Panc1 (cell line): ENCODE results near the gene SEMA4D. TPM values are rescaled to one million over a fixed set of nuclear protein-coding genes. Genes with fewer than 3 reads are reported as not detected.

ENCODE experiments used
- ATAC-seq: fragments of 200-7000 bp; cut with Tn5 transposase; 2 replicates; pipeline ENCODE4 v1.9.1; 2020; ENCODE audit warnings: mild to moderate bottlenecking, moderate library complexity
- BruUV-seq: library from RNA; stranded (reverse); fragments of 400-500 nt; replicated peaks from 2 replicates; lab custom pipeline; 2021; lab: Mats Ljungman, UMichigan
- CTCF ChIA-PET: fragments of 300-600 bp; sonication (Branson Sonifier 250); formaldehyde crosslinking; loops from one replicate; lab custom pipeline; 2022; ENCODE audit warnings: antibody characterized with exemption; lab: Charles Lee
- POLR2A ChIA-PET: fragments of 300-600 bp; sonication (Branson Sonifier 250); formaldehyde crosslinking; loops from one replicate; lab custom pipeline; 2022; ENCODE audit warnings: antibody characterized with exemption; lab: Charles Lee
- DNase-seq: peaks from one replicate; pipeline ENCODE4 v3.0.0-alpha.2; 2010; ENCODE audit warnings: low read depth, low spot score
- H3K27ac ChIP-seq: 2 replicates; pipeline ENCODE4 v1.5.1; 2011; ENCODE audit warnings: mild to moderate bottlenecking, low read length, inconsistent platforms
- H3K27me3 ChIP-seq: fragments of 200-500 bp; sonication (Bioruptor generic); 2 replicates; pipeline ENCODE4 v1.6.0; 2014; ENCODE audit warnings: low read length, inconsistent platforms; ENCODE audit not compliant: control insufficient read depth, insufficient read depth
- H3K36me3 ChIP-seq: fragments of 200-500 bp; sonication (Bioruptor generic); 2 replicates; pipeline ENCODE4 v1.5.1; 2014; ENCODE audit warnings: inconsistent platforms, mild to moderate bottlenecking, low read length, moderate library complexity; ENCODE audit not compliant: control insufficient read depth, insufficient read depth
- H3K4me1 ChIP-seq: 2 replicates; pipeline ENCODE4 v1.5.1; 2011; ENCODE audit warnings: inconsistent platforms, mild to moderate bottlenecking, low read length, moderate library complexity; ENCODE audit not compliant: control insufficient read depth, insufficient read depth
- H3K4me3 ChIP-seq, 2 experiments: 2 replicates each; pipeline ENCODE4 v1.5.1; 2011 to 2012; ENCODE audit warnings: low read depth in 2 of 2, low read length in 2 of 2, mild to moderate bottlenecking in 2 of 2, inconsistent platforms in 1 of 2, moderate library complexity in 1 of 2
- H3K9me3 ChIP-seq: fragments of 200-500 bp; sonication (Bioruptor generic); 2 replicates; pipeline ENCODE4 v1.5.1; 2014; ENCODE audit warnings: low read depth, mild to moderate bottlenecking, inconsistent platforms, low read length, moderate library complexity; ENCODE audit not compliant: control insufficient read depth, insufficient read depth
- POLR2AphosphoS5 ChIP-seq: IDR thresholded peaks from 2 replicates; pipeline ENCODE4 v1.6.1; 2012; ENCODE audit warnings: mild to moderate bottlenecking, low read depth, low read length, moderate library complexity
- SIN3A ChIP-seq: IDR thresholded peaks from 2 replicates; pipeline ENCODE4 v1.6.1; 2012; ENCODE audit warnings: low read depth, mild to moderate bottlenecking, low read length, moderate library complexity, borderline replicate concordance; ENCODE audit not compliant: insufficient read depth
- TCF7L2 ChIP-seq: IDR thresholded peaks from 2 replicates; pipeline ENCODE4 v1.6.1; 2011; ENCODE audit warnings: mild to moderate bottlenecking, low read depth, low read length, inconsistent platforms
- in situ Hi-C: cut with HindIII; loops from 2 replicates; pipeline ENCODE4 v1.10.0; 2016; ENCODE audit warnings: low sequenced_read_pairs, low pct_unique_long_range_greater_than_20kb
- intact Hi-C: fragments of 100-400 bp; cut with micrococcal nuclease; formaldehyde crosslinking; loops from one replicate; pipeline ENCODE4 v1.10.0; 2022; ENCODE audit not compliant: unreplicated experiment
- total RNA-seq: library from RNA; stranded (reverse); gene quantifications from one replicate; pipeline ENCODE4 v1.2.1, GENCODE V29; 2021; ENCODE audit not compliant: unreplicated experiment
- TF ChIP-seq, protein P1 (sequence below): fragments of 450-650 bp; IDR thresholded peaks from 2 replicates; pipeline ENCODE4 v1.5.1; 2017; ENCODE audit warnings: mild to moderate bottlenecking
- TF ChIP-seq, protein P2 (sequence below), 2 experiments: IDR thresholded peaks; 2 replicates each; pipeline ENCODE4 v1.6.1; 2011 to 2012; ENCODE audit warnings: low read depth in 2 of 2, control low read depth in 1 of 2, low read length in 1 of 2, mild to moderate bottlenecking in 1 of 2, moderate library complexity in 1 of 2; ENCODE audit not compliant: insufficient read depth in 1 of 2

Gene SEMA4D
- total RNA-seq, 1 experiment from 2014 or later, result 6.5 TPM

- Histone ChIP-seq H3K4me3 (no peak overlapping the region), H3K9me3 (no peaks in the 10 kb centered on the region), H3K4me1 (no peaks in the 10 kb centered on the region), H3K27me3 (no peaks in the 10 kb centered on the region), H3K36me3 (peaks cover 6% of the 10 kb centered on the region; the same call in 1 of the 2 replicates), H3K27ac (no peak overlapping the region)
- DNase-seq (no peak), ATAC-seq (no peak)
- BruUV-seq, result no TSS peak
- POLR2A ChIA-PET, result interaction anchor here (1.2 kb wide), 1 partner anchor 34 kb away, joined by 3 read pairs; no protein-coding TSS in a partner anchor
- in situ Hi-C loops (no loop called here), intact Hi-C loops (no loop called here)
- CTCF ChIA-PET, result no interaction called here
- TF ChIP-seq, protein P1, sequence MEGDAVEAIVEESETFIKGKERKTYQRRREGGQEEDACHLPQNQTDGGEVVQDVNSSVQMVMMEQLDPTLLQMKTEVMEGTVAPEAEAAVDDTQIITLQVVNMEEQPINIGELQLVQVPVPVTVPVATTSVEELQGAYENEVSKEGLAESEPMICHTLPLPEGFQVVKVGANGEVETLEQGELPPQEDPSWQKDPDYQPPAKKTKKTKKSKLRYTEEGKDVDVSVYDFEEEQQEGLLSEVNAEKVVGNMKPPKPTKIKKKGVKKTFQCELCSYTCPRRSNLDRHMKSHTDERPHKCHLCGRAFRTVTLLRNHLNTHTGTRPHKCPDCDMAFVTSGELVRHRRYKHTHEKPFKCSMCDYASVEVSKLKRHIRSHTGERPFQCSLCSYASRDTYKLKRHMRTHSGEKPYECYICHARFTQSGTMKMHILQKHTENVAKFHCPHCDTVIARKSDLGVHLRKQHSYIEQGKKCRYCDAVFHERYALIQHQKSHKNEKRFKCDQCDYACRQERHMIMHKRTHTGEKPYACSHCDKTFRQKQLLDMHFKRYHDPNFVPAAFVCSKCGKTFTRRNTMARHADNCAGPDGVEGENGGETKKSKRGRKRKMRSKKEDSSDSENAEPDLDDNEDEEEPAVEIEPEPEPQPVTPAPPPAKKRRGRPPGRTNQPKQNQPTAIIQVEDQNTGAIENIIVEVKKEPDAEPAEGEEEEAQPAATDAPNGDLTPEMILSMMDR, result no peak
- TF ChIP-seq, protein P2, sequence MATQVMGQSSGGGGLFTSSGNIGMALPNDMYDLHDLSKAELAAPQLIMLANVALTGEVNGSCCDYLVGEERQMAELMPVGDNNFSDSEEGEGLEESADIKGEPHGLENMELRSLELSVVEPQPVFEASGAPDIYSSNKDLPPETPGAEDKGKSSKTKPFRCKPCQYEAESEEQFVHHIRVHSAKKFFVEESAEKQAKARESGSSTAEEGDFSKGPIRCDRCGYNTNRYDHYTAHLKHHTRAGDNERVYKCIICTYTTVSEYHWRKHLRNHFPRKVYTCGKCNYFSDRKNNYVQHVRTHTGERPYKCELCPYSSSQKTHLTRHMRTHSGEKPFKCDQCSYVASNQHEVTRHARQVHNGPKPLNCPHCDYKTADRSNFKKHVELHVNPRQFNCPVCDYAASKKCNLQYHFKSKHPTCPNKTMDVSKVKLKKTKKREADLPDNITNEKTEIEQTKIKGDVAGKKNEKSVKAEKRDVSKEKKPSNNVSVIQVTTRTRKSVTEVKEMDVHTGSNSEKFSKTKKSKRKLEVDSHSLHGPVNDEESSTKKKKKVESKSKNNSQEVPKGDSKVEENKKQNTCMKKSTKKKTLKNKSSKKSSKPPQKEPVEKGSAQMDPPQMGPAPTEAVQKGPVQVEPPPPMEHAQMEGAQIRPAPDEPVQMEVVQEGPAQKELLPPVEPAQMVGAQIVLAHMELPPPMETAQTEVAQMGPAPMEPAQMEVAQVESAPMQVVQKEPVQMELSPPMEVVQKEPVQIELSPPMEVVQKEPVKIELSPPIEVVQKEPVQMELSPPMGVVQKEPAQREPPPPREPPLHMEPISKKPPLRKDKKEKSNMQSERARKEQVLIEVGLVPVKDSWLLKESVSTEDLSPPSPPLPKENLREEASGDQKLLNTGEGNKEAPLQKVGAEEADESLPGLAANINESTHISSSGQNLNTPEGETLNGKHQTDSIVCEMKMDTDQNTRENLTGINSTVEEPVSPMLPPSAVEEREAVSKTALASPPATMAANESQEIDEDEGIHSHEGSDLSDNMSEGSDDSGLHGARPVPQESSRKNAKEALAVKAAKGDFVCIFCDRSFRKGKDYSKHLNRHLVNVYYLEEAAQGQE (IDR thresholded peaks at IDR 0.05; ENCODE audit: insufficient read depth in 1 of 2, low read depth in 2 of 2, low read length in 1 of 2), result no peak
- TF ChIP-seq POLR2AphosphoS5 (no peak), TCF7L2 (no peak)
Observed at GRCh38 chr9:89351584-89352300, 146.2 kb downstream of the SEMA4D start.

DNA sequence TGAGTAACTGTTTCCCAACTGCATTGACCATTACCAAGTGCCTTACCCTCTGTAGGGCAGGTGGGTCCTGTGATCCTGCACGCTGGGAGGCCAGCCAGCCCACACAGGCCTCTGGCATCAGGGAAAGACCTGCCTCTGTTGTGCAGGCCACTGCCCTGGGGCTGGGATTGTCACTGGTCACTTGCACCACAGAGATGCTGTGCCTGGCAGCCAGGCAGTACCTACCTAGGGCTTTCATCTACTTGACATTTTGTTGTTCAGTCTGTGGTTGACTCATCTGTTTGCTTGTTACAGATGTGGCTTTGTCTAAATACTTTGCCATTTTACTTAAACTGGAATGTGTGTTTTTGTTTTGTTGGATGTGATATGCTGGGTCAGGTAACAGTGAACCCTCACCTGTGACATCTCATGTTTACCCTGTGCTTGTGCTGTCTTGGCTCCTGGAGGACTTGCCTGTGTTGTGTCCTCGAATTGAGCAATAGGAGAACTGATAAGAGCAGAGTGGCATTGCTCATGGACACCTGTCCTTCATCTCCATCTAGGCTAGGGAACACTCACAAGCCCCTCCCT is 146.8 kb downstream of the SEMA4D start:
- no peaks in the 10 kb centered on the region for H3K27me3 ChIP-seq
- no TSS peak for BruUV-seq
- no peaks in the 10 kb centered on the region for H3K9me3 ChIP-seq
- ChIA-PET CTCF (no interaction called here), POLR2A (interaction anchor here (1.2 kb wide), 1 partner anchor 35 kb away, joined by 3 read pairs; no protein-coding TSS in a partner anchor)
- no peak for TF ChIP-seq POLR2AphosphoS5
- no peak for TF ChIP-seq SIN3A
- TF ChIP-seq, protein P2 (IDR thresholded peaks at IDR 0.05; ENCODE audit: insufficient read depth in 1 of 2, low read depth in 2 of 2, low read length in 1 of 2), result no peak
- no peak for TF ChIP-seq TCF7L2
- TF ChIP-seq, protein P1, result no peak
- intact Hi-C loops, result no loop called here
- no peak overlapping the region for H3K4me3 ChIP-seq
- DNase-seq (no peak), ATAC-seq (no peak)
- peaks cover 6% of the 10 kb centered on the region for H3K36me3 ChIP-seq
- H3K27ac ChIP-seq, result no peak overlapping the region
- no peaks in the 10 kb centered on the region for H3K4me1 ChIP-seq
- in situ Hi-C loops, result no loop called here
